ENCODE data around the gene DHRS12.

DHRS12 gene

GRCh38 chr13:51814825-51815650, 11.1 kb upstream of the DHRS12 start:
- Histone ChIP-seq H3K27ac (peak overlapping the region in 2 of 21 experiments; percentile 5 to 12), H3K4me3 (no peak overlapping the region)

- Histone ChIP-seq H3K27ac (no peak overlapping the region), H3K4me3 (no peak overlapping the region)
Observed at GRCh38 chr13:51814071-51814470, 10.1 kb upstream of the DHRS12 start.

- peak overlapping the region in 1 of 21 experiments; percentile 30 for H3K27ac ChIP-seq
Observed at GRCh38 chr13:51811920-51812451, 8.0 kb upstream of the DHRS12 start.

GRCh38 chr13:51811046-51811445, 7.1 kb upstream of the DHRS12 start:
- Histone ChIP-seq H3K4me3 (no peak overlapping the region), H3K27ac (peak overlapping the region in 1 of 21 experiments; percentile 23)

More at GRCh38 chr13:51811920-51812451, 8.0 kb upstream of the DHRS12 start:
- no peak overlapping the region for H3K4me3 ChIP-seq

GRCh38 chr13:51808811-51809210, 4.8 kb upstream of the DHRS12 start:
- H3K4me3 ChIP-seq: no peak overlapping the region
- no peak overlapping the region for H3K27ac ChIP-seq

- Histone ChIP-seq H3K27ac (no peak overlapping the region), H3K4me3 (no peak overlapping the region)
Observed at GRCh38 chr13:51807041-51807440, 3.1 kb upstream of the DHRS12 start.

- H3K4me3 ChIP-seq: no peak overlapping the region
- H3K27ac ChIP-seq: no peak overlapping the region
Observed at GRCh38 chr13:51806566-51806965, 2.6 kb upstream of the DHRS12 start.

GRCh38 chr13:51805925-51806324, 2.0 kb upstream of the DHRS12 start:
- H3K27ac ChIP-seq: peak overlapping the region in 1 of 21 experiments; percentile 100
- H3K4me3 ChIP-seq: no peak overlapping the region

GRCh38 chr13:51805313-51805712, 1.4 kb upstream of the DHRS12 start:
- H3K4me3 ChIP-seq: peak overlapping the region in 1 of 7 experiments; percentile 52
- H3K27ac ChIP-seq: peak overlapping the region in 15 of 21 experiments; percentile 96 to 100 (median 100)

- Histone ChIP-seq H3K4me3 (peak overlapping the region; percentile 42 to 96 (median 67)), H3K27ac (peak overlapping the region; percentile 96 to 100 (median 100))
Observed at GRCh38 chr13:51804295-51805172, 571 bp upstream of the DHRS12 start.

- peak overlapping the region; percentile 42 to 96 (median 67) for H3K4me3 ChIP-seq
- H3K27ac ChIP-seq: peak overlapping the region; percentile 96 to 100 (median 100)
Observed at GRCh38 chr13:51802631-51803418, 1.1 kb downstream of the DHRS12 start.

GRCh38 chr13:51801631-51802099, 2.3 kb downstream of the DHRS12 start:
- H3K27ac ChIP-seq: peak overlapping the region in 19 of 21 experiments; percentile 10 to 100 (median 99)
- no peak overlapping the region for H3K4me3 ChIP-seq

- H3K27ac ChIP-seq: peak overlapping the region in 7 of 21 experiments; percentile 16 to 100 (median 100)
- H3K4me3 ChIP-seq: no peak overlapping the region
Observed at GRCh38 chr13:51800486-51800885, 3.5 kb downstream of the DHRS12 start.

GRCh38 chr13:51799261-51799660, 4.7 kb downstream of the DHRS12 start:
- no peak overlapping the region for H3K27ac ChIP-seq
- no peak overlapping the region for H3K4me3 ChIP-seq

- Histone ChIP-seq H3K27ac (no peak overlapping the region), H3K4me3 (no peak overlapping the region)
Observed at GRCh38 chr13:51797664-51798488, 6.1 kb downstream of the DHRS12 start.

- Histone ChIP-seq H3K27ac (no peak overlapping the region), H3K4me3 (no peak overlapping the region)
Observed at GRCh38 chr13:51796546-51796945, 7.4 kb downstream of the DHRS12 start.

GRCh38 chr13:51795419-51795818, 8.5 kb downstream of the DHRS12 start:
- H3K27ac ChIP-seq: no peak overlapping the region
- no peak overlapping the region for H3K4me3 ChIP-seq

GRCh38 chr13:51794964-51795363, 9.0 kb downstream of the DHRS12 start:
- no peak overlapping the region for H3K4me3 ChIP-seq
- H3K27ac ChIP-seq: no peak overlapping the region
